ENCODE measurements around the gene GNB4. TPM values are rescaled to one million over a fixed set of nuclear protein-coding genes. Genes with fewer than 3 reads are reported as not detected.

Gene GNB4
- total and polyA plus RNA-seq, 2 donors from 2014 or later, result 3.9 to 31.0 TPM

DNA sequence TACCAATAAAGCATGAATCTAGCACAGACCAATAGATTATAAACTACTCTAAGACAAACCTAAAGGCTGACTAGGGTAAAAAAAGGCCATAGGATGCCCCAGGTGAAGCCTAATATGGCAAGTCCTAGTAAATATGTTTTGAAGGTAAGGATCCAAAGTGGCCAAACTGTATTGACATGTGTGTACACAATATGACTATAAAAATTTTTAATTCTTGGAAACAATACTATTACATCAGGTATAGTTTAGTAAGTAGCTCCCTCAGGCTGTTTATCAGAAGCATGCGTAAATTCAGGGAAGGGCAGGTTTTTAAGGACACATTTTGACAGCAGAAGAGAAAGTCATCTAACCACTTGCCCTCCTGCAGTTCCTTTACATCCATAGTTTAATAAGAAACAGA lies 18.8 kb downstream of the GNB4 start:
- DNase-seq (no peak), FAIRE-seq (no peak)
- no peaks in the 10 kb centered on the region for H3K9me3 ChIP-seq (ENCODE audit: control insufficient read depth in 2 of 3, insufficient read depth in 1 of 3, low read length in 3 of 3)
- no peaks in the 10 kb centered on the region for H3K4me1 ChIP-seq (ENCODE audit: control insufficient read depth in 2 of 3, insufficient read depth in 2 of 3, low read depth in 1 of 3, low read length in 3 of 3)
- H3K27me3 ChIP-seq (ENCODE audit: control insufficient read depth, insufficient read depth, low read length), result no peaks in the 10 kb centered on the region
- H3K4me3 ChIP-seq (ENCODE audit: low read length in 3 of 3), result no peak overlapping the region
- H3K27ac ChIP-seq (ENCODE audit: low read depth in 2 of 2, low read length in 2 of 2), result no peak overlapping the region
- TF ChIP-seq, protein P1, sequence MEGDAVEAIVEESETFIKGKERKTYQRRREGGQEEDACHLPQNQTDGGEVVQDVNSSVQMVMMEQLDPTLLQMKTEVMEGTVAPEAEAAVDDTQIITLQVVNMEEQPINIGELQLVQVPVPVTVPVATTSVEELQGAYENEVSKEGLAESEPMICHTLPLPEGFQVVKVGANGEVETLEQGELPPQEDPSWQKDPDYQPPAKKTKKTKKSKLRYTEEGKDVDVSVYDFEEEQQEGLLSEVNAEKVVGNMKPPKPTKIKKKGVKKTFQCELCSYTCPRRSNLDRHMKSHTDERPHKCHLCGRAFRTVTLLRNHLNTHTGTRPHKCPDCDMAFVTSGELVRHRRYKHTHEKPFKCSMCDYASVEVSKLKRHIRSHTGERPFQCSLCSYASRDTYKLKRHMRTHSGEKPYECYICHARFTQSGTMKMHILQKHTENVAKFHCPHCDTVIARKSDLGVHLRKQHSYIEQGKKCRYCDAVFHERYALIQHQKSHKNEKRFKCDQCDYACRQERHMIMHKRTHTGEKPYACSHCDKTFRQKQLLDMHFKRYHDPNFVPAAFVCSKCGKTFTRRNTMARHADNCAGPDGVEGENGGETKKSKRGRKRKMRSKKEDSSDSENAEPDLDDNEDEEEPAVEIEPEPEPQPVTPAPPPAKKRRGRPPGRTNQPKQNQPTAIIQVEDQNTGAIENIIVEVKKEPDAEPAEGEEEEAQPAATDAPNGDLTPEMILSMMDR (IDR thresholded peaks at IDR 0.05; ENCODE audit: borderline replicate concordance, extremely low read depth, insufficient read depth), result no peak
- no peaks in the 10 kb centered on the region for H3K36me3 ChIP-seq (ENCODE audit: control insufficient read depth in 2 of 3, insufficient read depth in 3 of 3, low read length in 3 of 3)
- no peak overlapping the region for H3K9ac ChIP-seq (ENCODE audit: low read length in 3 of 3)
- intact Hi-C loops (cut with DNase I), result no loop called here

- Histone ChIP-seq H3K9ac (ENCODE audit: low read length in 3 of 3) (no peak overlapping the region), H3K27ac (ENCODE audit: low read depth in 2 of 2, low read length in 2 of 2) (no peak overlapping the region), H3K4me3 (ENCODE audit: low read length in 3 of 3) (no peak overlapping the region), H3K27me3 (ENCODE audit: control insufficient read depth, insufficient read depth, low read length) (no peaks in the 10 kb centered on the region), H3K4me1 (ENCODE audit: control insufficient read depth in 2 of 3, insufficient read depth in 2 of 3, low read depth in 1 of 3, low read length in 3 of 3) (no peaks in the 10 kb centered on the region), H3K36me3 (ENCODE audit: control insufficient read depth in 2 of 3, insufficient read depth in 3 of 3, low read length in 3 of 3) (no peaks in the 10 kb centered on the region), H3K9me3 (ENCODE audit: control insufficient read depth in 2 of 3, insufficient read depth in 1 of 3, low read length in 3 of 3) (no peaks in the 10 kb centered on the region)
- TF ChIP-seq, protein P1 (IDR thresholded peaks at IDR 0.05; ENCODE audit: borderline replicate concordance, extremely low read depth, insufficient read depth), result no peak
- DNase-seq (no peak), FAIRE-seq (no peak)
- intact Hi-C loops (cut with DNase I), result no loop called here
Measured at GRCh38 chr3:179432021-179432420, 19.2 kb downstream of the GNB4 start.

DNA sequence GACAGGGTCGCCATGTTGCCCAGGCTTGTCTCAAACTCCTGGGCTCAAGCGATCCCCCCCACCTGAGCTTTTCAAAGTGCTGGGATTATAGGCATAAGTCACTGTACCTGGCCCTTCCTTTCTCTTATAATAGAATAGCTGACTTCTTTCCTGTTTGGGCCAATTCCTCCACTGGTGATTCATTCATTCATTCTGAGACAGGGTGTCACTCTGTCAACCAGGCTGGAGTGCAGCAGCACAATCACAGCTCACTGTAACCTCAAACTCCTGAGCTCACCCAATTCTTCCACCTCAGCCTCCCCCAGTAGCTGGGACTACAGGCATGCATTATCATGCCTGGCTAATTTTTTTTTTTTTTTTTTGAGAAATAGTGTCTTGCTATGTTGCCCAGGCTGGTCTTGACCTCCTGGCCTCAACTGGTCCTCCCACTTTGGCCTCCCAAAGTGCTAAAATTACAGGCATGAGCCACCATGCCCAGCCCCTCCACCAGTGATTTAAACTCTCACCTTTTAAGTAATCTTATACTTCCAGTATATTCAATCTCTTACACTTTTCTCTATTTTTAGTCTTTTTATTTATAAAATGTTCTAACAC lies 20.9 kb downstream of the GNB4 start:
- Histone ChIP-seq H3K4me3 (ENCODE audit: low read length in 3 of 3) (no peak overlapping the region), H3K36me3 (ENCODE audit: control insufficient read depth in 2 of 3, insufficient read depth in 3 of 3, low read length in 3 of 3) (no peaks in the 10 kb centered on the region), H3K27me3 (ENCODE audit: control insufficient read depth, insufficient read depth, low read length) (no peaks in the 10 kb centered on the region), H3K9ac (ENCODE audit: low read length in 3 of 3) (no peak overlapping the region), H3K4me1 (ENCODE audit: control insufficient read depth in 2 of 3, insufficient read depth in 2 of 3, low read depth in 1 of 3, low read length in 3 of 3) (no peaks in the 10 kb centered on the region), H3K9me3 (ENCODE audit: control insufficient read depth in 2 of 3, insufficient read depth in 1 of 3, low read length in 3 of 3) (no peaks in the 10 kb centered on the region), H3K27ac (ENCODE audit: low read depth in 2 of 2, low read length in 2 of 2) (no peak overlapping the region)
- TF ChIP-seq, protein P1 (IDR thresholded peaks at IDR 0.05; ENCODE audit: borderline replicate concordance, extremely low read depth, insufficient read depth), result no peak
- intact Hi-C loops (cut with DNase I), result no loop called here
- DNase-seq (no peak), FAIRE-seq (no peak)
